HEK293T (cell line): ENCODE measurements around the gene ZNF778.

Experiments used
- BHLHE40 ChIP-seq: fragments of 450-650 bp; IDR thresholded peaks from 2 replicates; pipeline ENCODE4 v1.6.1; 2016; ENCODE audit warnings: mild to moderate bottlenecking, moderate library complexity, borderline replicate concordance
- CTBP1 ChIP-seq: fragments of 450-650 bp; IDR thresholded peaks from 2 replicates; pipeline ENCODE4 v1.6.1; 2016; ENCODE audit warnings: borderline replicate concordance
- ELF4 ChIP-seq: fragments of 450-650 bp; IDR thresholded peaks from 2 replicates; pipeline ENCODE4 v1.6.1; 2017; ENCODE audit warnings: antibody characterized with exemption
- FOXK2 ChIP-seq: fragments of 450-650 bp; IDR thresholded peaks from 2 replicates; pipeline ENCODE4 v1.6.1; 2016; ENCODE audit warnings: mild to moderate bottlenecking
- L3MBTL2 ChIP-seq: fragments of 450-650 bp; conservative IDR thresholded peaks from 2 replicates; pipeline ENCODE4 v1.6.1; 2016; ENCODE audit warnings: mild to moderate bottlenecking
- LEF1 ChIP-seq: fragments of 450-650 bp; IDR thresholded peaks from 2 replicates; pipeline ENCODE4 v1.6.1; 2017; ENCODE audit warnings: mild to moderate bottlenecking, borderline replicate concordance
- NFRKB ChIP-seq: fragments of 450-650 bp; IDR thresholded peaks from 2 replicates; pipeline ENCODE4 v1.6.1; 2016; ENCODE audit warnings: mild to moderate bottlenecking, moderate library complexity
- SP1 ChIP-seq: fragments of 450-650 bp; IDR thresholded peaks from 2 replicates; pipeline ENCODE4 v1.6.1; 2017
- SUZ12 ChIP-seq: fragments of 450-650 bp; IDR thresholded peaks from 2 replicates; pipeline ENCODE4 v1.6.1; 2016; ENCODE audit warnings: mild to moderate bottlenecking
- TARDBP ChIP-seq: fragments of 450-650 bp; IDR thresholded peaks from 2 replicates; pipeline ENCODE4 v1.6.1; 2016
- ZNF384 ChIP-seq: fragments of 450-650 bp; IDR thresholded peaks from 2 replicates; pipeline ENCODE4 v1.6.1; 2016

GRCh38 chr16:89268585-89268984, 51.1 kb downstream of the ZNF778 start:
- TF ChIP-seq BHLHE40 (no peak), LEF1 (no peak), NFRKB (no peak), CTBP1 (no peak), SUZ12 (no peak), L3MBTL2 (no peak), SP1 (no peak), FOXK2 (no peak), TARDBP (no peak), ELF4 (no peak), ZNF384 (no peak)
